H9 (cell line): Measurements from ENCODE around the gene LRMDA. TPM values are rescaled to one million over a fixed set of nuclear protein-coding genes. Genes with fewer than 3 reads are reported as not detected.

ENCODE experiments used
- DNase-seq: peaks from one replicate; pipeline ENCODE4 v3.0.0-alpha.2; 2017
- H2AFZ ChIP-seq: one replicate; pipeline ENCODE4 v1.6.1; 2013; ENCODE audit warnings: mild to moderate bottlenecking, low read length, control low read depth, moderate library complexity
- H2AK5ac ChIP-seq: 2 replicates; pipeline ENCODE4 v1.6.1; 2013; ENCODE audit warnings: low read length, control low read depth, mixed read lengths; ENCODE audit not compliant: insufficient read length
- H2BK120ac ChIP-seq: one replicate; pipeline ENCODE4 v1.6.1; 2013; ENCODE audit warnings: low read depth, mild to moderate bottlenecking, low read length, control low read depth, inconsistent platforms; ENCODE audit not compliant: poor library complexity, severe bottlenecking
- H2BK12ac ChIP-seq: 2 replicates; pipeline ENCODE4 v1.6.1; 2013; ENCODE audit warnings: low read length, control low read depth, mixed read lengths, low read depth; ENCODE audit not compliant: insufficient read length
- H2BK15ac ChIP-seq: 2 replicates; pipeline ENCODE4 v1.6.1; 2013; ENCODE audit warnings: low read depth, low read length, control low read depth
- H2BK20ac ChIP-seq: one replicate; pipeline ENCODE4 v1.6.1; 2013; ENCODE audit warnings: low read depth, mild to moderate bottlenecking, low read length, control low read depth, inconsistent platforms; ENCODE audit not compliant: poor library complexity, severe bottlenecking
- H2BK5ac ChIP-seq: 2 replicates; pipeline ENCODE4 v1.6.1; 2013; ENCODE audit warnings: low read length, control low read depth, mixed read lengths; ENCODE audit not compliant: insufficient read length
- H3K14ac ChIP-seq: 2 replicates; pipeline ENCODE4 v1.6.1; 2013; ENCODE audit warnings: low read length, control low read depth; ENCODE audit not compliant: insufficient read depth
- H3K18ac ChIP-seq: 2 replicates; pipeline ENCODE4 v1.6.1; 2013; ENCODE audit warnings: low read depth, mild to moderate bottlenecking, mixed read lengths, low read length, control low read depth; ENCODE audit not compliant: insufficient read length
- H3K23ac ChIP-seq: 2 replicates; pipeline ENCODE4 v1.6.1; 2013; ENCODE audit warnings: low read length, control low read depth, mixed read lengths, low read depth; ENCODE audit not compliant: insufficient read length
- H3K23me2 ChIP-seq: 2 replicates; pipeline ENCODE4 v1.6.1; 2013; ENCODE audit warnings: low read depth, mild to moderate bottlenecking, mixed read lengths, low read length, control low read depth; ENCODE audit not compliant: insufficient read length, poor library complexity, severe bottlenecking
- H3K27ac ChIP-seq: 2 replicates; pipeline ENCODE4 v1.5.1; 2013; ENCODE audit warnings: low read length, control low read depth, mixed read lengths, low read depth; ENCODE audit not compliant: insufficient read length
- H3K27me3 ChIP-seq: 2 replicates; pipeline ENCODE4 v1.6.1; 2013; ENCODE audit warnings: low read length, control low read depth, inconsistent platforms; ENCODE audit not compliant: insufficient read depth
- H3K4ac ChIP-seq: 2 replicates; pipeline ENCODE4 v1.6.1; 2013; ENCODE audit warnings: low read depth, mild to moderate bottlenecking, control low read depth, inconsistent platforms, low read length, moderate library complexity
- H3K4me1 ChIP-seq: 2 replicates; pipeline ENCODE4 v1.6.1; 2013; ENCODE audit warnings: low read length, control low read depth, inconsistent platforms; ENCODE audit not compliant: insufficient read depth
- H3K4me2 ChIP-seq: 2 replicates; pipeline ENCODE4 v1.6.1; 2013; ENCODE audit warnings: low read length, control low read depth, mixed read lengths; ENCODE audit not compliant: insufficient read length, insufficient read depth
- H3K56ac ChIP-seq: 2 replicates; pipeline ENCODE4 v1.6.1; 2013; ENCODE audit warnings: low read depth, mild to moderate bottlenecking, mixed read lengths, low read length, control low read depth; ENCODE audit not compliant: insufficient read length
- H3K79me1 ChIP-seq: 2 replicates; pipeline ENCODE4 v1.6.1; 2013; ENCODE audit warnings: low read depth, mild to moderate bottlenecking, moderate library complexity, low read length, control low read depth, inconsistent platforms; ENCODE audit not compliant: insufficient read depth, poor library complexity, severe bottlenecking
- H3K79me2 ChIP-seq: 2 replicates; pipeline ENCODE4 v1.6.1; 2013; ENCODE audit warnings: low read length, control low read depth, inconsistent platforms; ENCODE audit not compliant: insufficient read depth
- H3K9ac ChIP-seq: 2 replicates; pipeline ENCODE4 v1.6.1; 2013; ENCODE audit warnings: low read length, control low read depth, mixed read lengths; ENCODE audit not compliant: insufficient read length; ENCODE audit errors: extremely low read depth
- H3K9me3 ChIP-seq: one replicate; pipeline ENCODE4 v1.6.1; 2013; ENCODE audit warnings: low read depth, low read length, inconsistent platforms; ENCODE audit not compliant: control insufficient read depth
- H3T11ph ChIP-seq: one replicate; pipeline ENCODE4 v1.6.1; 2013; ENCODE audit warnings: mild to moderate bottlenecking, low read length, control low read depth, inconsistent platforms
- H4K20me1 ChIP-seq: one replicate; pipeline ENCODE4 v1.6.1; 2013; ENCODE audit not compliant: control insufficient read depth, insufficient read length, insufficient read depth
- H4K5ac ChIP-seq: 2 replicates; pipeline ENCODE4 v1.6.1; 2013; ENCODE audit warnings: low read depth, mild to moderate bottlenecking, mixed read lengths, low read length, control low read depth; ENCODE audit not compliant: insufficient read length
- H4K8ac ChIP-seq: replicated peaks from 2 replicates; pipeline ENCODE4 v1.6.1; 2013; ENCODE audit warnings: low read length, control low read depth, mixed read lengths, low read depth; ENCODE audit not compliant: insufficient read length
- H4K91ac ChIP-seq: 2 replicates; pipeline ENCODE4 v1.6.1; 2013; ENCODE audit warnings: low read depth, mild to moderate bottlenecking, moderate library complexity, mixed read lengths, low read length, control low read depth; ENCODE audit not compliant: insufficient read length
- H3K27ac Mint-ChIP-seq, 3 experiments: 2 replicates in 2 of 3; 3 replicates in 1 of 3; pipeline ENCODE4 v1.8.0; 2020 to 2021; ENCODE audit warnings: mixed read lengths in 3 of 3, mild to moderate bottlenecking in 1 of 3, moderate library complexity in 1 of 3
- H3K27me3 Mint-ChIP-seq: 2 replicates; pipeline ENCODE4 v1.8.0; 2021; ENCODE audit warnings: low read depth, mild to moderate bottlenecking, moderate library complexity, mixed read lengths
- H3K36me3 Mint-ChIP-seq, 3 experiments: 2 replicates in 2 of 3; 3 replicates in 1 of 3; pipeline ENCODE4 v1.8.0; 2020 to 2021; ENCODE audit warnings: low read depth in 3 of 3, mixed read lengths in 3 of 3; ENCODE audit not compliant: insufficient read depth in 1 of 3
- H3K4me1 Mint-ChIP-seq, 2 experiments: 2 replicates each; pipeline ENCODE4 v1.8.0; 2020; ENCODE audit warnings: mixed read lengths in 2 of 2
- H3K4me3 Mint-ChIP-seq, 2 experiments: 2 replicates in 1 of 2; 3 replicates in 1 of 2; pipeline ENCODE4 v1.8.0; 2020 to 2021; ENCODE audit warnings: mild to moderate bottlenecking in 2 of 2, mixed read lengths in 2 of 2, moderate library complexity in 1 of 2
- H3K9me3 Mint-ChIP-seq, 2 experiments: 2 replicates in 1 of 2; 3 replicates in 1 of 2; pipeline ENCODE4 v1.8.0; 2020; ENCODE audit warnings: mild to moderate bottlenecking in 2 of 2, mixed read lengths in 2 of 2, moderate library complexity in 1 of 2
- WGBS: extraction: QIAGEN DNeasy Blood & Tissue Kit; methylation state at CpG from one replicate; pipeline ENCODE4 v1.1.7; 2013; ENCODE audit warnings: missing lambda C conversion rate, low lambda C conversion rate, mixed read lengths; ENCODE audit not compliant: insufficient read length; ENCODE audit errors: extremely low coverage; 5-methylcytosine and 5-hydroxymethylcytosine counted together
- total RNA-seq: library from RNA; stranded (reverse); gene quantifications from 2 replicates; pipeline ENCODE4 v1.2.1, GENCODE V29; 2021
- TF ChIP-seq, protein P1 (sequence below): fragments of 200-600 bp; sonication (generic); conservative IDR thresholded peaks from 3 replicates; pipeline ENCODE4 v1.8.0; 2021; ENCODE audit warnings: antibody characterized with exemption, mild to moderate bottlenecking

LRMDA gene
- total RNA-seq, 1 experiment from 2014 or later = 1.8 TPM

DNA sequence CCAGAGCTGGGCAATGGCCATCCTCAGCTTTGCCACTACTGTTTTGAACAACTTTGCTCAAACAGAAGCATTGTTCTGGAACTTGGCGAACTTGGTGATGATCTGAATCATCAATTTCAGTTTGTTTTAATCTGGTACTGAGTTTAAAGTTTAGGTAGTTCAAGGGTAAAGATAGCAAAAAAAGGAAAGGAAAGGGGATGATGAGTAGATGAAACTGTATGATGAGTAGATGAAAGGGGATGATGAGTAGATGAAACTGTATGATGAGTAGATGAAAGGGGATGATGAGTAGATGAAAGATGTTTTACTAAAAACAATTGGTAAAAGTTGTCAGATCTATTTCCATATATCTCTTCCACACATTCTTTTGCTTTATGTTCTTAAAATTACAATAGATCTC lies 737.0 kb downstream of the LRMDA start:
- Histone ChIP-seq H2BK20ac (no peak overlapping the region), H3K27me3 (no peaks in the 10 kb centered on the region), H3K4ac (no peak overlapping the region), H4K91ac (no peak overlapping the region), H4K5ac (no peak overlapping the region), H2AK5ac (no peak overlapping the region), H2AFZ (no peak overlapping the region), H3K79me2 (no peaks in the 10 kb centered on the region), H3K4me1 (no peaks in the 10 kb centered on the region), H3K56ac (no peak overlapping the region), H4K8ac (no peak overlapping the region), H3K9me3 (no peaks in the 10 kb centered on the region), H3K18ac (no peak overlapping the region), H3K27ac (no peak overlapping the region), H4K20me1 (no peaks in the 10 kb centered on the region), H3K23me2 (no peaks in the 10 kb centered on the region), H2BK120ac (no peak overlapping the region), H3T11ph (no peak overlapping the region), H3K23ac (no peak overlapping the region), H2BK12ac (no peak overlapping the region), H3K79me1 (no peaks in the 10 kb centered on the region), H3K9ac (no peak overlapping the region), H3K4me2 (no peak overlapping the region), H2BK5ac (no peak overlapping the region), H2BK15ac (no peak overlapping the region), H3K14ac (no peak overlapping the region)
- TF ChIP-seq, protein P1, sequence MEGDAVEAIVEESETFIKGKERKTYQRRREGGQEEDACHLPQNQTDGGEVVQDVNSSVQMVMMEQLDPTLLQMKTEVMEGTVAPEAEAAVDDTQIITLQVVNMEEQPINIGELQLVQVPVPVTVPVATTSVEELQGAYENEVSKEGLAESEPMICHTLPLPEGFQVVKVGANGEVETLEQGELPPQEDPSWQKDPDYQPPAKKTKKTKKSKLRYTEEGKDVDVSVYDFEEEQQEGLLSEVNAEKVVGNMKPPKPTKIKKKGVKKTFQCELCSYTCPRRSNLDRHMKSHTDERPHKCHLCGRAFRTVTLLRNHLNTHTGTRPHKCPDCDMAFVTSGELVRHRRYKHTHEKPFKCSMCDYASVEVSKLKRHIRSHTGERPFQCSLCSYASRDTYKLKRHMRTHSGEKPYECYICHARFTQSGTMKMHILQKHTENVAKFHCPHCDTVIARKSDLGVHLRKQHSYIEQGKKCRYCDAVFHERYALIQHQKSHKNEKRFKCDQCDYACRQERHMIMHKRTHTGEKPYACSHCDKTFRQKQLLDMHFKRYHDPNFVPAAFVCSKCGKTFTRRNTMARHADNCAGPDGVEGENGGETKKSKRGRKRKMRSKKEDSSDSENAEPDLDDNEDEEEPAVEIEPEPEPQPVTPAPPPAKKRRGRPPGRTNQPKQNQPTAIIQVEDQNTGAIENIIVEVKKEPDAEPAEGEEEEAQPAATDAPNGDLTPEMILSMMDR = no peak
- peaks cover 5% of the 10 kb centered on the region in 3 experiments; a peak in 5 of 7 replicates for H3K36me3 Mint-ChIP-seq
- no peak for DNase-seq
- no peaks in the 10 kb centered on the region for H3K4me1 Mint-ChIP-seq
- H3K27me3 Mint-ChIP-seq = no peaks in the 10 kb centered on the region; the same call in 1 of the 2 replicates
- H3K4me3 Mint-ChIP-seq = no peak overlapping the region
- peak overlapping the region in 1 of 3 experiments; percentile 52; a peak in 1 of 7 replicates for H3K27ac Mint-ChIP-seq
- no CpG with 5 or more reads among the region's 1 CpG for WGBS
- H3K9me3 Mint-ChIP-seq = peaks cover 7 to 16% of the 10 kb centered on the region in 2 experiments
